GM10248 (cell line): ENCODE measurements around the gene XKR8.
"Not testable (repeated sequence)": the region's sequence is repeated elsewhere in the genome, so short reads cannot be mapped to it uniquely, and the experiment has no call there.

Source experiments
- CTCF ChIA-PET: fragments of 300-600 bp; sonication (Branson Sonifier 250); formaldehyde crosslinking; extraction: SDS; loops from one replicate; lab custom pipeline; 2021; ENCODE audit warnings: antibody characterized with exemption; lab: Yijun Ruan, JAX
- POLR2A ChIA-PET: fragments of 350-650 bp; sonication (Branson Sonifier 250); formaldehyde crosslinking; extraction: SDS; loops from one replicate; lab custom pipeline; 2020; ENCODE audit warnings: antibody characterized with exemption; lab: Yijun Ruan, JAX
- DNase-seq: peaks from one replicate; pipeline ENCODE4 v3.0.0; 2012; ENCODE audit errors: extremely low spot score
- TF ChIP-seq, protein P1 (sequence below): IDR thresholded peaks from 2 replicates; pipeline ENCODE4 v1.5.1; 2012; ENCODE audit warnings: mild to moderate bottlenecking, low read depth; ENCODE audit errors: extremely low read depth, missing control alignments, control extremely low read depth

The XKR8 gene

DNA sequence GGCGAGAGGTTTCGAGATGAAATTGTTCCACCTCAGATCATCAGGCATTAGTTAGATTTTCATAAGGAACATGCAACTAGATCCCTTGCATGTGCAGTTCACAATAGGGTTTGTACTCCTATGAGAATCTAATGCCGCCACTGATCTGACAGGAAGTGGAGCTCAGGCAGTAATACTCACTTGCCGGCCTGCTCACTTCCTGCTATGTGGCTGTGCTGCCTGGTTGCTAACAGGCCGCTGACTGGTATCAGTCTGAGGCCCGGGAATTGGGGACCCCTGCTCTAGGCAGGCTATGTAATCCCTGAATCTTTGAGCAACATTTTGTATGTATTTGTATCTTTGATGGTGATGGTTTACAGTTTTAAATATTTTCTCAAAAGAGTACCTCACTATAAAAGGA, 32.5 kb downstream of the XKR8 start:
- DNase-seq = no peak
- CTCF ChIA-PET = interaction anchor here (0.9 to 1.4 kb wide), 5 partner anchors 10 to 22 kb away, joined by 3 to 5 read pairs (median 4); no protein-coding TSS in a partner anchor
- POLR2A ChIA-PET = no interaction called here
- TF ChIP-seq, protein P1, sequence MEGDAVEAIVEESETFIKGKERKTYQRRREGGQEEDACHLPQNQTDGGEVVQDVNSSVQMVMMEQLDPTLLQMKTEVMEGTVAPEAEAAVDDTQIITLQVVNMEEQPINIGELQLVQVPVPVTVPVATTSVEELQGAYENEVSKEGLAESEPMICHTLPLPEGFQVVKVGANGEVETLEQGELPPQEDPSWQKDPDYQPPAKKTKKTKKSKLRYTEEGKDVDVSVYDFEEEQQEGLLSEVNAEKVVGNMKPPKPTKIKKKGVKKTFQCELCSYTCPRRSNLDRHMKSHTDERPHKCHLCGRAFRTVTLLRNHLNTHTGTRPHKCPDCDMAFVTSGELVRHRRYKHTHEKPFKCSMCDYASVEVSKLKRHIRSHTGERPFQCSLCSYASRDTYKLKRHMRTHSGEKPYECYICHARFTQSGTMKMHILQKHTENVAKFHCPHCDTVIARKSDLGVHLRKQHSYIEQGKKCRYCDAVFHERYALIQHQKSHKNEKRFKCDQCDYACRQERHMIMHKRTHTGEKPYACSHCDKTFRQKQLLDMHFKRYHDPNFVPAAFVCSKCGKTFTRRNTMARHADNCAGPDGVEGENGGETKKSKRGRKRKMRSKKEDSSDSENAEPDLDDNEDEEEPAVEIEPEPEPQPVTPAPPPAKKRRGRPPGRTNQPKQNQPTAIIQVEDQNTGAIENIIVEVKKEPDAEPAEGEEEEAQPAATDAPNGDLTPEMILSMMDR = no peak

DNA sequence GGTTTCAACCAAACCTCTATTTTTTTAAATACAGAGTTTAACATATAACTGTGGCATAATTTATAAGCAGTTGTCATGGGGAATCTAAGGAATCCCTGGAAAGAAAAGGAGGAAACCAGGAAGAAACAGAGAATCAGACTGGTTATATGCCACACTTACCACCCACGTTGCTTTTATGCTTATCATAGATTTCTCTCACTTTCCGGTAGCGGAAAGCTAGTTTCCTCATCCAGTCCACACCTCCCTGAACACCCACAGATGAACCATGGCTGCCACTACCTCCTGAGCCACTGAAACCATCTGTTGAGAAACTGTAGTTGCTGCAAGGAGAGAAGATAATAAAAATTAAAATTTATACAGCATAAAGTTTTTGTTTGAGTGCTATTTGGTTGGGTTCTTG, 33.5 kb downstream of the XKR8 start:
- TF ChIP-seq, protein P1 = no peak
- ChIA-PET CTCF (interaction anchor here (0.9 to 1.4 kb wide), 6 partner anchors 9 to 21 kb away, joined by 3 to 5 read pairs (median 3); no protein-coding TSS in a partner anchor), POLR2A (no interaction called here)
- DNase-seq = no peak

DNA sequence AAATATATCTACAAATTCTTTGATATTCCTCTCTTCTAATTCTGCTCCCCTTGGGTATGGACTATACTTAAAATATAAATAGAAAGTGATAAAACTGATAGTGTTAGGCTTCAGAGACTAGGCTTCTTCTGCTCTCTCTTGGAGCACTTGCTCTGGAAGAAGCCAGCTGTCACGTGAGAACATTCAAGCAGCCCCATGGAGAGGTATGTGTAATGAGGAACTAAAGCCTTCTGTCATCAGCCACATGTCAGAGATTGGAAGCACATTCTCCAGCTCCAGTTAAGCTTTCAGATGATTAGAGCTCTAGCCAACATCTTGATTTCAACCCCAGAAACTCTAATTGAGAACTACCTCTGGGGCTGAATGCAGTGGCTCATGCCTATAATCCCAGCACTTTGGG, 34.3 kb downstream of the XKR8 start:
- ChIA-PET POLR2A (no interaction called here), CTCF (interaction anchor here (1.0 to 1.2 kb wide), 2 partner anchors 11 to 14 kb away, joined by 3 read pairs; no protein-coding TSS in a partner anchor)
- TF ChIP-seq, protein P1 = no peak
- no peak for DNase-seq

DNA sequence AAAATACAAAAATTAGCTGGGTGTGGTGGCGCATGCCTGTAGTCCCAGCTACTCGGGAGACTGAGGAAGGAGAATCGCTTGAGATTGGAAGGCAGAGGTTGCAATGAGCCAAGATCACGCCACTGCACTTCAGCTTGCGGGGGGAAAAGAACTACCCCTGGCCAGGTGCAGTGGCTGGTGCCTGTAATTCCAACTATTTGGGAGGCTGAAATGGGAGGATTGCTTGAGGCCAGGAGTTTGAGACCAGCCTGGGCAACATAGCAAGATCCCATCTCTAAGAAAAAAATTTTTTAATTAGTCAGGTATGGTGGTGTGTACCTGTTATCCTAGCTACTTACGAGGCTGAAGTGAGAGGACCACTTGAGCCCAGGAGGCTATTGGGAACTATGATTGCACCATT, 34.8 kb downstream of the XKR8 start:
- POLR2A ChIA-PET, DNase-seq: not testable (repeated sequence)
- CTCF ChIA-PET = interaction anchor here (1.0 to 1.2 kb wide), 2 partner anchors 11 to 14 kb away, joined by 3 read pairs; no protein-coding TSS in a partner anchor

DNA sequence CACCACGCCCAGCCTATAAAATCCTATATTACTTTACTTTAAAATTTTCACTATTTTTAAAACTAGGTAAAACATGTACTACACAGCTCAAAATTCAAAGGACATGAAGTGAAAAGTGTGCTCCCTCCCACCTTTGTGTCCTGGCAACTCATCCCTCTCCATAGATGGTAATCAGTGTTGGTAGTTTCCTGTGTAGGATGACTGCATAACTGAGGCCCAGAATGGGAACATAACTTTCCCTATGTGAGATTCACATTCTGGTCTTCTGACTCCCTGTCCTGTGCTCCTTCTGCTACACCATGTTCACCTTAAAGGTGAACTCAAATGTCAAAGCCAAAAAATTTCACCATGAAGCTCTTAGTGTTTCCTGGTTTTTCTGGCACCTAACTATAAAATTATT, 39.3 kb downstream of the XKR8 start:
- ChIA-PET POLR2A (no interaction called here), CTCF (interaction anchor here (1.9 kb wide), 1 partner anchor 18 kb away, joined by 11 read pairs; no protein-coding TSS in a partner anchor)
- no peak for DNase-seq
- TF ChIP-seq, protein P1 = no peak

DNA sequence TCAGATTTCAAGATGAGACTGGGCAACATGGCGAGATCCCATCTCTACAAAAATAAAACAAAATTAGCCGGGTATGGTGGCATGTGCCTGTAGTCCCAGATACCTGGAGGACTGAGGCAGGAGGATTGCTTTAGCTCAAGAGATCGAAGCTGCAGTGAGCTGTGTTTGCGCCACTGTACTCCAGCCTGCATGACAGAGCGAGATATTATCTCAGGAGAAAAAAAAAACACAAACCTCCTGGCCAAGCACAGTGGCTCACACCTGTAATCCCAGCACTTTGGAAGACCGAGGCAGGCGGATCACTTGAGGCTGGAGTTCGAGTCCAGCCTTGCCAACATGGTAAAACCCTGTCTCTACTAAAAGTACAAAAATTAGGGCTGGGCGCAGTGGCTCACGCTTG, 42.8 kb downstream of the XKR8 start:
- TF ChIP-seq, protein P1 = no peak
- ChIA-PET POLR2A (no interaction called here), CTCF (interaction anchor here (1.1 to 2.1 kb wide), 5 partner anchors 8 to 145 kb away, joined by 3 to 7 read pairs (median 5); no protein-coding TSS in a partner anchor)
- no peak for DNase-seq

DNA sequence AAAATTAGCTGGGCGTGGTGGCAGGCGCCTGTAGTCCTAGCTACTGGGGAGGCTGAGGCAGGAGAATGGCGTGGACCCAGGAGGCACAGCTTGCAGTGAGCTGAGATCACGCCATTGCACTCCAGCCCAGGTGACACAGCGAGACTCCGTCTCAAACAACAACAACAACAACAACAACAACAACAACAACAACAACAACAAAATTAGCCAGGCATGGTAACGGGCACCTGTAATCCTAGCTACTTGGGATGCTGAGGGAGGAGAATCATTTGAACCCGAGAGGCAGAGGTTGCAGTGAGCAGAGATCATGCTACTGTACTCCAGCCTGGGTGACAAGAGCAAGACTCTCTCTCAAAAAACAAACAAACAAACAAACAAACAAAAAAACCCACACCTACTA, 43.3 kb downstream of the XKR8 start:
- DNase-seq, POLR2A ChIA-PET: not testable (repeated sequence)
- CTCF ChIA-PET = interaction anchor here (1.0 to 1.1 kb wide), 3 partner anchors 10 to 19 kb away, joined by 3 read pairs; no protein-coding TSS in a partner anchor
